GM19328 (cell line): ENCODE measurements around the gene BCAP31.
"Not testable (repeated sequence)": the region's sequence is repeated elsewhere in the genome, so short reads cannot be mapped to it uniquely, and the experiment has no call there.

ENCODE experiments used
- ATAC-seq: cut with Tn5 transposase; IDR thresholded peaks from one replicate; pipeline ENCODE4 v1.9.1; 2021; ENCODE audit warnings: mild to moderate bottlenecking, moderate library complexity; ENCODE audit not compliant: unreplicated experiment

Gene BCAP31

GRCh38 chrX:153763298-153763932, 39.2 kb upstream of the BCAP31 start:
- ATAC-seq, result no peak

GRCh38 chrX:153762626-153763173, 38.5 kb upstream of the BCAP31 start:
- no peak for ATAC-seq

GRCh38 chrX:153761863-153762262, 37.7 kb upstream of the BCAP31 start:
- ATAC-seq, result no peak

- no peak for ATAC-seq
Observed at GRCh38 chrX:153755136-153755535, 30.9 kb upstream of the BCAP31 start.

- no peak for ATAC-seq
Observed at GRCh38 chrX:153750127-153750774, 26.1 kb upstream of the BCAP31 start.

- ATAC-seq, result not testable (repeated sequence)
Observed at GRCh38 chrX:153749017-153749416, 24.8 kb upstream of the BCAP31 start.

GRCh38 chrX:153746991-153747390, 22.8 kb upstream of the BCAP31 start:
- not testable (repeated sequence) for ATAC-seq

- no peak for ATAC-seq
Observed at GRCh38 chrX:153746359-153746758, 22.2 kb upstream of the BCAP31 start.

- not testable (repeated sequence) for ATAC-seq
Observed at GRCh38 chrX:153745067-153745433, 20.9 kb upstream of the BCAP31 start.

GRCh38 chrX:153744210-153745066, 20.3 kb upstream of the BCAP31 start:
- no peak for ATAC-seq

- ATAC-seq, result not testable (repeated sequence)
Observed at GRCh38 chrX:153743468-153744209, 19.5 kb upstream of the BCAP31 start.

- not testable (repeated sequence) for ATAC-seq
Observed at GRCh38 chrX:153742796-153743467, 18.7 kb upstream of the BCAP31 start.

GRCh38 chrX:153742111-153742510, 17.9 kb upstream of the BCAP31 start:
- ATAC-seq, result not testable (repeated sequence)

GRCh38 chrX:153741446-153741845, 17.3 kb upstream of the BCAP31 start:
- ATAC-seq, result no peak

GRCh38 chrX:153740631-153741222, 16.5 kb upstream of the BCAP31 start:
- no peak for ATAC-seq

- no peak for ATAC-seq
Observed at GRCh38 chrX:153739754-153740486, 15.7 kb upstream of the BCAP31 start.

GRCh38 chrX:153738056-153738605, 13.9 kb upstream of the BCAP31 start:
- ATAC-seq, result no peak

- no peak for ATAC-seq
Observed at GRCh38 chrX:153736871-153737441, 12.8 kb upstream of the BCAP31 start.
